DMS 273 (cell line): Measurements from ENCODE around the gene ATP8A2.

Experiments used
- DNase-seq: peaks from one replicate; lab custom pipeline; 2025; ENCODE audit not compliant: unreplicated experiment; lab: John Stamatoyannopoulos, UW

Gene ATP8A2

DNA sequence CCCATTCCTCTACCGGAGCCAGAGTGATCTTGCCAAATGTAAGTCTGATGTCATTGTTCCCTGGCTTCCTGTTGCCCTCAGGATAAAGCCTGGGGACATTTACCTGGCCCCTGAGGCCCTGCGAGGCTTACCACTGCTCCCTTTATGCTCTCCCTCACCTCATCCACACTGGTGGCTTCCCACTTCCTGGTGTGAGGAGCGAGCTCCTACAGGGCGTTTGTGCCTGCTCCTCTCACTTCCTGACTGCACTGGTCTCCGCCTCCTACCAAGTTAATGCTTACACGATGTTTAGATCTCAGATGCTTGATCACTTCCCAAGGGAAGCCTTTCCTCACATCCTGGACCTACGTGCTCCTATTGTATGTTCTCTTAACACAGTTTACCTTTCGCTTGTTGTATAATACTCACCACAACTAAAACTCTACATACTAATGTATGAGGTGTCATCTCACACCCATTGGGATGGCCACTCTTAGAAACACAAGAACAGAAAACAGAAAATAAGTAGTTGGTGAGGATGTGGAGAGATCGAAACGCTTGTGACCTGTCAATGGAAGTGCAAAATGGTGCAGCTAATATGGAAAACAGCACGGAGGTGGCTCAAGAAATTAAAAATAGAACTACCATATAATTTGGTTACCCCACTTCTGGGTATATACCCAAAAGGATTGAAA is 502.4 kb downstream of the ATP8A2 start:
- no peak for DNase-seq

DNA sequence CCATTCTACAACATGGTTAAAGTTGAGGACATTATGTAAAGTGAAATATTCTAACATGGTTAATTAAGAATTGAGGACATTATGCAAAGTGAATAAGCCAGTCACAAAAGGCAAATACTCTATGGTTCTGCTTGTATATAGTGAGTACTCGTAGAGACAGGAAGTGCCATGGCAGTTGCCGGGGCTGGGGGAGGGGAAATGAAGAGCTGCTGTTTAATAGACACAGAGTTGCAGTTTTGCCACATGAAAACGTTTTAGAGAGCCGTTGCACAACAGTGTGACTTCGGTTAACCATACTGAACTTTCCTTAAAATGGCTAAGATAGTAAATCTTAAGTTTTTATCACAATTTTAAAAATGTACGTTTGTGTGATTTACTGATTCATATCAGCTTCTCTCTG is 503.1 kb downstream of the ATP8A2 start:
- no peak for DNase-seq

DNA sequence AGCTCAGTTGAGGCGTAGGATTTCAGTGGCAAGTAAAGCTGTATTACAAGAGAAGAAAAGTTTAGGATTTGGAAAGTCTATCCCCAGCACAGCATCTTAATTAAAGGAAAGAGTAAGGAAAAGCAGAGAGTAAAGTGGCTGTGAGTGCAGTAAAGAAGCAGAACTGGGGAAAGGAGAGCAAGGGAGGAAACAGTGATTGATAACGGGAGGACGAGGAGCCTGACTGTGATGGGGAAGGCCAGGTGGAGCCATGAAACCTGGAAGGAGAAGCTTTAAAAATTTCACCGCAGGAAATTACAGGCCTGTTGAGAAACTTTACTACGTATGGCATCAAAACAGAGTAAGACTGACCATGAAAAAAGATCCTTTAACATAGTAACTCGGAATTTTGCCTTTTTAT is 504.5 kb downstream of the ATP8A2 start:
- no peak for DNase-seq

DNA sequence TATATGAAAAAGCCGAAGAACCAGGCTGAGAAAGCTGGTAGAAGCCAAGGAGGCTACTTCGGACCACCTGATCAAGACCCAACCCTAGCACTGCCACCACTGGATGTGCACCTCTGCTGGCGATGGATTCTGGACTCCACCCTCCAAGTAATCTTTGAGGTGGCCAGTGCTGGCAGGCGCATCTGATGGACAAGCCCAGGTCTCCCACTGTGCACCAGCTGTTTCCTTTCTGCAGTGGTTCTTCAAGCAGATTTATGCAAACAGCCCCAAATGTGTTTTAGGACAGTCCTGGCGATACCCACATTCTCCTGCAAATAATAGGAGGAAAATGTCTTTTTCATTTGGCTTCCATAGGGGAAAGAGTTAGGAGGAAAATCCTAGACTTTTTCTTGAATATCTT is 507.7 kb downstream of the ATP8A2 start:
- DNase-seq, result peak; percentile 5

DNA sequence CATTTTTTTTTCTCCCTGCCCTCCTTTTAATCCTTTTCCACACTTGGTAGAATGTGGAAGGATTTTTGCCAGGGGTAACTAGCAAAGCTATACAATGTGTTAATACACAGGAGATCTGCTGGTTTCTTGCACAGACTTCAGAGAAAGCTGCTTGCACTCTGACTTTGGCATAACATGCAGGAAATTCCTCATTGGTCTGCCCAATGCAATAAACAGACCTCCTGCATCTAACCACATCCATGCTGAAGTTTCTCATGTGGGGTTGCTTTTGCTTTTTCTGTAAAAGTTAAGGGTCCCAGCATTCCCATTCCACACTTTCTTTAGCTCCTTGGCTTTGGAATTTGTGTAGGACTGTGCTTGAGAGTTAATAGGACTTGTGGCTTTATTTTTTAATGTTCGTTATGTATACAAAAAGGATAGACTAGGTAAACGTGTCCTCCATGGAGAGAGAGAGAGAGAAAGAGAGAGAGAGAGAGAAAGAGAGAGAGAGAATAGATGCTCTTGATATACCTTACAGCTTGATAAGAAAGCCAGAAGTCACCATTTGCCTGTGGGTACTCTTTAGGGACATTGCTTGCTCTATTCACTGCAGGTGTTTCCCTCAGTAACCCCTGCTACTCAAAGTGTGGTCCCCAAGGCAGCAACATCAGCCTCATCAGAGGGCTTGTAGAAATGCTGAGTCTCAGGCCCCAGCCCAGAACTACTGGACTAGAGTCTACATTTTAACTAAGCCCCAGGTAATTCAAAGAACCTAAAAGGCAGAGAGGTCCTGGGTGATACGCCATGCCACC is 509.6 kb downstream of the ATP8A2 start:
- DNase-seq, result no peak

DNA sequence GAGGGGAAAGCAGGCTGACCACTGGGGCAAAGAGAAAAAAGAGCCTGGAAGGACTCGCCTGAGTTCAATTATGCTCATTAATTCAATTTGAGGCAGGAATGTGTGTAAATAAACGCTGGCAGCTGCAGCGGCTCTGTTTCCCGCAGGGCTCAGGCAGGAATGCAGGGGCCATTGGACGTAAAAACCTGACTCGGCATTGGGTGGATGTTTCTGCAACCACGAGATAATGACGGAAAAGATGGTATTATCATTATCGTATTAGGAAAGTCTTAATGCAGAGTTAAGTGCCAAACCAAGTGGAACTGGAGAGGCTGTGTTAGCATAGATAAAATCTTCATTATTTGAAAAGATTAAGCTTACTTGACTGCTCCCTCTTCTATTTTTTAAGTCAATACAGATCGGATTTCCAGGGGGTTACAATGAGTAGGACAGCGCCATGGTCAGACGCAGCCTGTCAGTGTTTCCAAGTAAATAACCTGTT is 510.2 kb downstream of the ATP8A2 start:
- peak; percentile 56 for DNase-seq

DNA sequence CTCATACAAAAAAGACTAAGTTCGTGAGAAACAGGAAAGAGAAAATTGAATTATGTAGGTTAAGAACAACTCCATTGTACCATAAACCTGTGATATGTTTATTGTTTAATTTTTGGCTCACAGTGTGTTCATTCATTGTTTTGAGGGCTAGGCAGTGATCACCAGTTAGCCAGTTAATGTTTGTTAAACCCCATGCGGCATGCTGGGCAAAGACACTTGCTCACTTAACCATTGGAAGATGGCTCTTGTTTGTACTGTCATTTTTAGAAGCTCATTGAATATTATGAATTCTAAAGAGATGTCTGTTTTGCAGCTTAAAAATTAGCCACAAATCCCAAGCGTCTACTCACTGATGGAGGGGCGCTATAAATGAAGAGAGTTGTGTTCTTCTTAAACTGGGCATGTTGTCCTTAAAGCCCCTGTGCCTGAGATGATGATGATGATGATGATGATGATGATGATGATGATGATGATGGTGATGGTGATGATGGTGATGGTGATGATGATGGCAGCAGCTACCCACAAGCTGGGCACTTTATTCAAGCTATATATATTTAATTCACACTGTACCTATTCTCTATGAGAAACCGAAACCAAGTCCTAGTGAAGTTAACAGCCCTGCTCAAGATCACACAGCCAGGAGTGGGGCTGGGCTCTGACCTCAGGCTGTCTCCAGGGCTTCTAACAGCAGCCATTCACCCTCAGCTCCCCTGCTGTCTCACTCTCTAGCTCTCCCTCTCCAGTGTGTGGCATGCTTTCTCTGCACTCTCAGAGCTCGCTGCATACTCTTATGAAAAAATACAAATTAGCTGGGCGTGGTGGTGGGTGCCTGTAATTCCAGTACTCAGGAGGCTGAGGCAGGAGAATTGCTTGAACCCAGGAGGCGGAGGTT is 510.9 kb downstream of the ATP8A2 start:
- DNase-seq, result peak; percentile 2

DNA sequence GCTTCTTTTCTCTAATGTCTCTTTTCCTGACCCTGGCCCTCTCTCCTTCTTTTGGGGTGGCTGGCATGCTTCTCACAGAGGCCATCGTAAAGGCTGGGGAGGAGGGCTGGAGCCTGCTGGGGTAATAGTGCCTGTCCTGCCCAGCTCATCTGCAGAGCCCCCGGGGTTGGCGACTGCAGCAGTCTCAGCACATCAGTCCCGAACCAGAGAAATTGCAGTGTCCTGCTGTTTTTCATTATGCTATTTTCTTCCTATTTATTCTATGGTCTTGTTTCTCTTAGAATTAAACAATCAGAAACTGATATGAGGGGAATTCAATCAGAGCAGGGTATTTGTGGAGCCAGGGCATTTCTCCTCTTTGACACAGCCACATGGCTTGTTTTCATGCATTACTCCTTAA is 513.6 kb downstream of the ATP8A2 start:
- DNase-seq, result no peak

DNA sequence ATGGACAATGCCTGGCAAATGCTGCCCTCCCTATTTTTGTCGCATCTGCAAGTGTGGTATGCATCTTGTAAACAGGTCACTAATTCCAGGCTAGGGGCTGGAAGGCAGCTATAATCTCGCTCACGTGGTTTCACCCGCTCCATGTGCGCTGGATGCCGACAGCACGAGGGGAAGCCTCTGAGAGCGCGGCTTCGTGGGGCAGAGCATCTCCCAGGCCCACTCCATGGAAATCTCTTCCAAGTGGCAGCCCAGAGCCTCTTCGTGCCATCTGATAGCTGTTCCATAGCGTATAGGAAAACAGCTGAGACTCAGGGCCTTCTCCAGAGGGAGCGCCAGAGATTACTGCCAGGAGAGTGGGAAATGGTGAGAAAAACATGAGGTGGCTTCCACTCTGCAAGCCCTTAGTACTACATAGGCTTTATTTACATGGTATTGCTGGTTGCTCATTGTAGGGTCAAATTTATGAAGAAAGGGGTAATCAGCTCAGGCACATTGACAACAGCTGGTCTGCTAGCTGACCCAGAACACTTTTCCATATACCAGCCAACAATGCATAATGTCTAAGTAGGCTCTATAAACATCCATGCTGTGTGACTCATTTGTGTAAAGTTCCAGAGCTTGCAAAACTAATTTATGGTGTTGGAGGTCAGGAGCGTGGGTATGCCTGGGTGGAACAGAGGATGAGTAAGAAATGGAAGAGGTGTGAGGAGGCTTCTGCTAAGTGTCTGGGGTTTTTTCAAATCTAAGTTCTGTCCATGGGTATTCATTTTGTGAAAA is 514.9 kb downstream of the ATP8A2 start:
- peak; percentile 3 for DNase-seq

DNA sequence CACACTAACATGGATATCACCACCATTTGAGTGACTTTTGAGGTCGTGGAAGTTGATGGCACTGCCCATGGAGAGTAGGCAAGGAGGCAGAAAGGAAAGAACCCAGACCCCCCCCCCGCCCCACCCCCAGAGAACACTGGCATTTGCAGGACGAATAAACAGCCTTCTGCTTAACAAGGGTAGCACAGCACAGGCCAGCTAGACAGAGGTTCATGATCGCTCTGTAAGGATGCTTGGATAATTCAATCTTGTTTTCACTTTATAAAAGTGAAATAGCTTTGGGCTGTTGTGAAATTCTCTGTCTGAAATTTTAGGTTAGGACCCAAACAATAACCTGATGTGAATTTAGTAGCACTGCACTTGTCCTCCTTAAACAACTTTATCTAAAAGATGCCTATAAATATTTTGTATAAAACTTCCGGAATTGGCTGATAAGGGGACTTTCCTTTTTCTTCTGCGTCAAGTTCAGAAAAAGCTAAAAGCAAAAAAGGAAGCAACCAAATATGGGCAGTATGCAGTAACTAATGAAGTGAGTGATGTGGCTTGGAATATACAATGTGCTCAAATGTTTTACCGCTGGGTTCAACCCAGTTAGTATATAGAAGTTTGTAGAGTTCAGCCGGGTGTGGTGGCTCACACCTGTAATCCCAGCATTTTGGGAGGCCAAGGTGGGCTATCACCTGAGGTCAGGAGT is 516.3 kb downstream of the ATP8A2 start:
- no peak for DNase-seq

DNA sequence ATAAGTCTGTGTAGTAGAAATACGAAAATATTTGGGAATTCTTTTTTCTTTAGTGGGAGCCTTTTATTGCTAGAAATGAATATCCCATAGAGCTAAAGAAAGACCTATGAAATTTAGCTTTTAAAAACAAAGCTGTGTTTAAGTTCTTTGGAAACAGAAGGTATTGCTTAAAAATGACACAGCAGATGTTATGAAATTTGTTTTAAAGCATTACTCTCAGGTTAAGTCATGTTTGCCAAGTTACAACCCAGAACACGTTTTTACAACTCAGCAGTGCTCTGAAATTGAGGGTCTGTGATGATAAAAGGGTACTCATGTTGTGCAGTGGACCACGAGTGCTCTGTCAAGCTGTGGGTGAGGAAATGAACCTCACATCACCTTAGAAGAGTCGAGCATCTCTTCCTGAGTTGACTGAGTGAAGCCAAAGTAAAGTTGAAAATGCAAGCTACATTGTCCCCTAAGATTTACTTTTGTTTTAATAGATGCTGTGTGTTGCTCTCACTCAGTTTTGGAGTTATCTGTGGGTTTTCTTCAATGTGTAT is 519.0 kb downstream of the ATP8A2 start:
- DNase-seq, result no peak

DNA sequence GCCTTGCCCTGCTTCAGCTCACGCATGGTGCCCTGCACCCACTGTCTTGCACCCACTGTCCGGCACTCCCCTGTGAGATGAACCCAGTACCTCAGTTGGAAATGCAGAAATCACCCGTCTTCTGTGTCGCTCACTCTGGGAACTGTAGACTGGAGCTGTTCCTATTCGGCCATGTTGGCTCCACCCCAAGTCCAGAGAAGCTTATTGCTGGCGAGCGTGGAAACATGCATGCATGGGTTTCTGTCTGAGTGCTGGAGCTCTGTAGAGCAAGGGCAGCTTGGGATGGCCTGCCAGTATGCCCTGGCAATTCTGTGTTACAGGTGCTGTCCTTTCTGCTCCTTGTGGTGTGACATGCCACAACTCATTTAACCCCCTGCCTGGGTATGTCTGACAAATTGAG is 527.2 kb downstream of the ATP8A2 start:
- no peak for DNase-seq

DNA sequence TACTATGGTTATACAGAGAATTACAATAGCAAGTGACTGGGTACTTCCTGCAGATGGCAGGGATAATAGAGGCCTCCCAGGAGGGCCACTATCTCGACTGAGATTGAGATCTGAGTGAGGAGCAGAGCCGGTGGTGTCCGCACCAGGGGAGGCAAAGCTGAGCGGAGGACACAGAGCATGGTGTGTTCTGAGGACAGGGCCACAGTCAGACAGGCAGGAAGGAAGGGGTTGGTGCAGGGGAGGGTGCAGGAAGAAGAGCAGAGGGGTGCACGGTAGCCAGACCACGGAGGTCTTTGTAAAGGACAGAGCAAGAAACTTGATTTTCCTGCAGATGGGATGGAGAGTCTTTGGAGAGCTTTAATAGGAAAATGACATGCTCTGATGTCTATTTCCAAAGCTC is 527.7 kb downstream of the ATP8A2 start:
- no peak for DNase-seq

DNA sequence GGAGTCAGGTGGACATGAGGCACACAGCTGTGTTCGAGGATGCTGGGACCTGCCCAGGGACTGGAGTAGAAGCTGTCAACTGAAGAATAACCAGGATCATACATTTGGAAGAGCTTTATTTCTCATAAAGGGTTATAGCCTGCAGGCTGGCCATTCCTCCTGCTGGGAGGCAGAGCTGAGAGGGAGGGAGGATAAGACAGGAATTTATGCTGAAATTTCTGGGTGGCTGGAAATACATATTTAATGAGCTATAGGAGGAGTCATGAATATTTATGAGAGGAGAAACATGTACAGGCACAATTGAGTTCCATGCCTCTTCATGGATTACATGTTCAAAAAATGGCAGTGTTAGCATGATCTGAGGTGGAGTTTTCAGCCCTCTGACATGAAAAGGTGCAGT is 528.2 kb downstream of the ATP8A2 start:
- no peak for DNase-seq

DNA sequence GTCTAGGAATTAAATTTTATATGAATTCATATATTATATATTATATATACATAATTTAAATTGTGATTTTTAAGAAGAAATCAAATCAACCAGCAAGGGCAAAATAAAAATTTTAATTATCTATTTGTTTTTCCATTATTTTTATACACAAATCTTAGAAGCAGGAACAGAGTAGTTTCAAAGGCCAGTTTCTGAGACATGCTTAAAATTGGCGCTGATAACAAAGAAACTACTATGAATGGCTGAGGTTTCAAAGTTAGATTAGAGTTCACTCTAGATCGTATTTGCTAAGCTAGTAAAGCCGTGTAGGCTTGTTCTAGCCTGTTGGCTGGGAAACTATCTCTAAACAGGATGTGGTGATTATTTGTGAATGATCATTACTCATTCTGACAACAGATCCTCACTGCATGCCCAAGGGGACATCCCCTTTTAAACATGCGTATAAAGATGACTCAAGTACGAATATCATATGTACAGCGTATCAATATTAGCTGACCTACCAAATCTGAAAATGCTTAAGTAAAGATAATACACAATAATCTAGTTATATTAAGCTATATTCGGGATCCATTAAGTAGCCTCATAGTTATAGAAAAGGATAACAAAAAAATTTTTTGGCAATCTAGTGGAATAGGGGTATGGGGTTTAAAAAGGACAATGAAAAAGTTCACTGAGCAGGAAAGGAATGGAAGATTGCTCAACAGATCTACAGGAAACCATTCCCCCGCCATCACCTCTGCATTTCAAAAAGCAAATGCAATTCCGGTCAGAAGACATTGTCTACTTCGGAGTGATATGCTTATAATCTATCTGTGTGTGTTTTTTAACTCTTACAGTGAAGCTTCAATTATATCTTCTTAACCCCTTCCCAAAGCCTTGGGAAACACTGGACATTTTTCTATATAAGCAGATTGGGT is 529.9 kb downstream of the ATP8A2 start:
- DNase-seq, result no peak

DNA sequence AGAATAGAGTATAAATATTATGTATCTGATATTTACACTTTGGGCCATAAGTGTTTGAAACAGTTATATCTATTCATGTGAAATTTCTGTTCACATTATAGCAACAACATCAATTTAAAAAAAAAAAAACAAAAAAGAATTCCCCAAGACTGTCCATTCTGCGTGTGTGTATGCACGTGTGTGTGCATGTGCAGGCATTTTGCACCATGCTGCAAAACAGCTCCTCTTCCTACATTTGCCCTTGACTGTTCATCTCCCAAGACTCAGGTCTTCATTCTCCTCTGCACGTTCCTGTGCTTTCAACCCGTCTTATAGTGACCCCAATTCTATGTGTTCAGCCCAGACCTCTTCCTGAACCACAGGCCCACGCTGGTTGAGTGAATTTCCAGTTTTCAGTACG is 530.7 kb downstream of the ATP8A2 start:
- no peak for DNase-seq

DNA sequence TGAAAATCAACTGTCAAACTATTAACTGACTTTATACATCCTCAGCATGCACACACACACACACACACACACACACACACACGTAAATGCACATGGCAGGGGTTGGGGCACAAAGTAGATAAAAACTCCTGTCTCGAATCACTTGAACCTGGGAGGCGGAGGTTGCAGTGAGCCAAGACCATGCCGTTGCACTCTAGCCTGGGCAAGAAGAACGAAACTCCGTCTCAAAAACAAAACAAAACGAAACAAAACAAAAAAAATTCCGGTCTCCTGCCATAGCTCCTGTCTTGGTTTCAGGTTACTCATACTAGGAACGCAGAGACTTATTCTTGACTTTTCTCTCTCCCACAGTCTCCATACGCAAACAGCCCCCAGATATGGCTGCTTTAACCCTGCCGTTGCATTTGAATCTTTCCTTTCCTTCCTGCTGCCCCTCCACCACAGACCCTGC is 531.1 kb downstream of the ATP8A2 start:
- no peak for DNase-seq

DNA sequence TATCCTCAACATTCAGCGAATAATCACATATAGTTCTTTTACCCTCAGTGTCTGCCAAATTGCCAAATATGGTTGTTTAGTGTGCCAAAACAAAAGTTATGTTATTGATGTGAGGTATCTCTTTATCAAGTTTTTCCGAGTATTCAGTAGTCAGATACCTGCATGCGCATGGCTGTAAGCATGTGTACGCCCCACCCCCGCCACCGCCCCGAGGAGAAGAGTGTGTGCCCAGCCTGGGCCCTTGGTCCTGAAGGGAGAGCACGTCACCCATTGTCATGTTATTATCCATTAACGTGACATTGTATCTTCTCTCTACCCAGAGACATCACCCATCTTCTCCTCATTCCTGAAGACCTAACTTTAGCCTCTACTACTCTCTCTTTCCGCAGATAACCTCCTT is 533.1 kb downstream of the ATP8A2 start:
- no peak for DNase-seq

DNA sequence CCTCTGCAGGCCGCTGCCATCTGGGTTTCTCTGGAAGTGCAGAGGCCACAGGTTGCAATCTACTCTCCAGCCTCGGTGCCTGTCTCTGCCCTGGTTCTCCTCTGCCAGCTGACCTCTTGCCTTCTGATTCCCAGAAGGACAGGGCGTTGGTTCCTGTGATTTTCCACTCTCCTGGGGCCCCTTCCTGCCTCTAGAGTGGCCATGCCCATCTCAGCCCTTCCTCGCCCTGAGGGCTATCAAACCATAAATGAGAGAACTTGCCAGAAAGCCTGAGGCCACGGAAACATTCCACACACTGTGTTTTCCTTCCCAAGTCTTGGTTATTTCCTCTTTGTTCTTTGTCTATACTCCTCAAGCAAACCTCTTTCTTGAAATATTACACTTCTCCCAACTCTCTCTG is 533.8 kb downstream of the ATP8A2 start:
- no peak for DNase-seq
